Measurements from ENCODE around the gene SLC6A8.
"Not testable (repeated sequence)": the region's sequence is repeated elsewhere in the genome, so short reads cannot be mapped to it uniquely, and the experiment has no call there.

Gene SLC6A8

GRCh38 chrX:153672531-153673427 lies 14.9 kb upstream of the SLC6A8 start:
- DNase-seq (ENCODE audit: low read depth), result no peak

- DNase-seq (ENCODE audit: low read depth), result no peak
Observed at GRCh38 chrX:153673428-153674218, 14.1 kb upstream of the SLC6A8 start, which contains the start of gene PNCK. Gene PNCK (minus strand): TSS chrX:153673813. CDS start chrX:153673076, 737 bp downstream.

DNA sequence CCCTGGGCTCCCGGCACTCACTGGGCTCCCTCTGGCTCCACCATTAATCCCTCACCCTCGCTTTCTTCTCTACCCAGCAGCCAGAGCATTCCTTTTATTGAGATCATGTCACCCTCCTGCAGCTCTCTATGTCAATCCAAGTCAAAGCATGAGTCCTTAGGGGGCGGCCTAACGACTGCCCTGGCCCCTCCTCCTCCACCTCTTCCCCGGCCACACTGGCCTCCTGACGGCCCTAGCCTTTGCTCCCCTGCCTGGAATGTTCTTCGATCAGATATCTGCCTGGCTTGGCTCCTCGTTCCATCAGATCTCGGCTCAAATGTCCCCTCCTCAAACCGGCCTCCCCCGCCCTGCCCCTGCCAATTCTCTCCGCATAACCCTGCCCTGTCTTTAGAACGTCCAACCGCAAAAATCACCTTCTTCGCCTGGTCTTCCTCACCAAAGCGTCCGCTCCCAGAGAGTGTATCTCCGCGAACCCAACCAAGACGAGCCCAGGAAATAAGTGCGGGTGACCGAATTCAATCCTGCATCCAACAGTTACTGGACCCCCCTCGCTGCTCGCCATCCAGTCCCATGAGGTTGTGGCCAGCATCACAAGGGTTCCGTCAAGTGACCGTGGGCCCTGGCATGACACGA lies 13.4 kb upstream of the SLC6A8 start:
- no peak for DNase-seq (ENCODE audit: low read depth)

DNA sequence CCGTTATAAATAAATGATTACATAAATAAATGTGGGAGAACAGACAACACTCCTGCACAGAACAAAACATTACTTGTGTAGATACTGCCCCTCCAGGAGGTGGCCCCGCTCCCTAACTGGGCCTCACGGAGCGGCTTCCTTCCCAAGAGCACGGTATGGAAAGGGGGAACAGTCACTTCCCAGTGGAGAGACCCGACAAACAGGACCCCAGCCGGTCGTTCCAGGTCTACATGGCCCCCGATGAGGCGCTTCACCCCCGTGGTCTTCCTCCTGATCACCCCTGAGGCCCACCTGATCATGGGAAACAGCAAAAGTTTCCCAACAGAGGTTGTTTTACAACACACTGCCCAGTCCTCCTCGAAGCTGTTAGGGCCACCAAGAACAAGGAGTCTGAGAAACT lies 6.6 kb upstream of the SLC6A8 start:
- no peak for DNase-seq (ENCODE audit: low read depth)

- not testable (repeated sequence) for DNase-seq (ENCODE audit: low read depth)
Observed at GRCh38 chrX:153683486-153683885, 4.2 kb upstream of the SLC6A8 start.

- no peak for DNase-seq (ENCODE audit: low read depth)
Observed at GRCh38 chrX:153684467-153685155, 3.1 kb upstream of the SLC6A8 start.

GRCh38 chrX:153685156-153685536 lies 2.6 kb upstream of the SLC6A8 start:
- DNase-seq (ENCODE audit: low read depth), result no peak

GRCh38 chrX:153685751-153686696 lies 1.7 kb upstream of the SLC6A8 start:
- DNase-seq (ENCODE audit: low read depth), result no peak

DNA sequence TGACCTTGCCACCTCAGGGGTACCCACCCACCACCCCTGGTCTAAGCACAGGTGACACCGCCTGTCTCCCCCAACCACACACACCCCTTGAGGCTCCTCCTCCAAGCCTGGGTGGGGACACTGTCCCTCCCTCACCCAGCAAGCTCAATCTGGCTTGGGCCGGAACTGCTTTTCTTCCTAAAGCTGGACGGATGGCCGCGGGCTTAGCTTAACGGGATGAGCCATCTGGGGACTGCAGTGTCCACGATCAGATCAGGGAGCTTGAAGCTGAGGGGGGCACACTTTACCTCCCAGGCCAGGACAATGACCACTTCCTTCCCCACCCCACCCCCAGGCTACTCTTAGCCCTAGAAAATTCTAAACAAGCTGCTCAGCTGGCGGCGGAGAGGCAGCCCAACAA lies 1.0 kb upstream of the SLC6A8 start:
- no peak for DNase-seq (ENCODE audit: low read depth)

- no peak for DNase-seq (ENCODE audit: low read depth)
Observed at GRCh38 chrX:153688071-153688470, 345 bp downstream of the SLC6A8 start.

GRCh38 chrX:153688506-153688905 lies 780 bp downstream of the SLC6A8 start:
- DNase-seq (ENCODE audit: low read depth), result no peak

DNA sequence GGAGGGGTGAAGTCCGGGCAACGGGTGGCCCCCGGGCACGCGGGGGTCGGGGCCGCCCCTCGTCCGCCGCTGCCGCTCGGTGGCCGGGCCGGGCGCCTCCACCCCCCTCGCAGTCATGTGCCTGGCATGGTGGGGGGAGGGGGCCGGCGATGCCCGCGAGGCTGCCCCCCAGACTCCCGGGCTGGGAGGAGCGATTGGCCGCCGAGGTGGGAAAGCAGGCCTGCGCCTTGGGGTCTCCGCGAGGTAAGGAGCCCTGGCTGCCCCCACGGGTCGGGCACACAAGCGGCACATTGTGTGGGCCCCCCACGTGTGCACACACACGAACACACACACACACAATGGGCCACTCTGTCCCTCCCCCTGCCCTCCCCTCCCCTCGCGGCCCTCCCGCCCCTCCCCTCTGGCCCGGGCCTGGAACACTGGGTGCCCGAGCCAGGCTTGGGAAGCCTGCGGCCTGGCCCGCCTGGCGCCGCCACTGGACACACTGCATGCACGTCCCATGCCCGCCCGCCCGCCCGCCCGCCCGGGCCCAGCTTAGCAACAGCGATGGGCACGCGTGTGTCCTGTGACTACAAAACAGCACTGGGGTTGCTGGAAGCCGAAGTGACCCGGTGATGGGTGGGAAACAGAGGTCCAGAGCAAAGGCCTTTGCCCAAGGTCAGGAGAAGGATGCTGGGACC lies 1.3 kb downstream of the SLC6A8 start:
- DNase-seq (ENCODE audit: low read depth), result no peak

GRCh38 chrX:153689654-153690465 lies 2.1 kb downstream of the SLC6A8 start:
- DNase-seq (ENCODE audit: low read depth), result no peak

GRCh38 chrX:153690466-153690865 lies 2.7 kb downstream of the SLC6A8 start:
- no peak for DNase-seq (ENCODE audit: low read depth)

DNA sequence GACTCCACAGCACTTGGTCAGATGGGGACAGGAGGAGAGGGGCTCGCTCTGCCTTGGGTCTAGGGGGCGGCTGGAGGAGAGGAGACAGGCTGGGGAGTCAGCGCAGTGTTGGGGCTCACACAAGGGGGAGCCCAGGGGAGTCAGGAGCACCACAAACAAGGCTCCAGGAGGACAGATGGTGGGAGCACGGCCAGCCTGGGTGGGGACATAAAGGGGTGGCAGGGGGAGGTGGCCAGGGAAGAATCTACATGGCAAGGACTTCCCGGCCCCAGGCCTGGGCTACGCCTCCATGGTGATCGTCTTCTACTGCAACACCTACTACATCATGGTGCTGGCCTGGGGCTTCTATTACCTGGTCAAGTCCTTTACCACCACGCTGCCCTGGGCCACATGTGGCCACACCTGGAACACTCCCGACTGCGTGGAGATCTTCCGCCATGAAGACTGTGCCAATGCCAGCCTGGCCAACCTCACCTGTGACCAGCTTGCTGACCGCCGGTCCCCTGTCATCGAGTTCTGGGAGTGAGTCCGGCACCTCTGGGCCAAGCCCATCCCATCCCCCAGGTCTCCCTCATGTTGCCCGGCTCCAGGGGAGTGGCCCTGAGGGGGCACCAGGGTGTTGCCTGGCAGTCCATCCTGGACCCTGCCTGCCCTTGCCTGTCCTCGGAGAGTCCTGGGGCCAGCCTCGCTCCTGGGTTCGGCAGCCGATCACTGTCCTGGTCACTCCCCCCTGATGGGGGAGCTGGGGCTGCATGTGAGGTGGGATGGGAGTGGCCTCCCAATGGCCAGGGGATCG lies 3.5 kb downstream of the SLC6A8 start:
- DNase-seq (ENCODE audit: low read depth), result not testable (repeated sequence)

DNA sequence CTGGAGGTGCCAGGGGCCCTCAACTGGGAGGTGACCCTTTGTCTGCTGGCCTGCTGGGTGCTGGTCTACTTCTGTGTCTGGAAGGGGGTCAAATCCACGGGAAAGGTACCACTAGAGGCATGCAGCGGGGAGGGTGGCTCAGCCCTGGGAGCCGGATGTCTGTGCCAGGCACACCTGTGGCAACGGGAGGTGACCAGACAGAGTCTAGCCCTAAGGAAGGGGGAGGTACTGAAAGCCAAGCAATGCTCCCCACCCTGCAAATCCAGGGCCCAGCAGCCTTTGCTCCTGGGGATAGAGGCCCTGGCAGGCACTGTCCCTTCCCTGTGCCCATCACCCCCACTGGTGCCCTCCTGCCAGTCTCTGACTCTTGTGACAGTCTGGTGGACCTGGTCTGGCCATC lies 4.3 kb downstream of the SLC6A8 start:
- no peak for DNase-seq (ENCODE audit: low read depth)

GRCh38 chrX:153692611-153693156 lies 5.0 kb downstream of the SLC6A8 start:
- no peak for DNase-seq (ENCODE audit: low read depth)
